GM13977 (cell line): ENCODE measurements around the gene IRF9.
A peak's percentile ranks its signal among the peaks of the same experiment; 100 is the strongest.

Experiments
- DNase-seq: peaks from one replicate; pipeline ENCODE4 v3.0.0; 2012; ENCODE audit warnings: low spot score
- in situ Hi-C: fragments of 300-500 bp; cut with MboI; formaldehyde crosslinking; loops from one replicate; pipeline ENCODE4 v1.12.0; 2022; ENCODE audit warnings: low sequenced_read_pairs, low pct_unique_long_range_greater_than_20kb, mixed read lengths, inconsistent platforms; ENCODE audit not compliant: unreplicated experiment
- TF ChIP-seq, protein P1 (sequence below): IDR thresholded peaks from 2 replicates; pipeline ENCODE4 v1.5.1; 2012; ENCODE audit warnings: mild to moderate bottlenecking, control low read depth; ENCODE audit not compliant: insufficient read depth; ENCODE audit errors: extremely low read depth, missing control alignments

The IRF9 gene

DNA sequence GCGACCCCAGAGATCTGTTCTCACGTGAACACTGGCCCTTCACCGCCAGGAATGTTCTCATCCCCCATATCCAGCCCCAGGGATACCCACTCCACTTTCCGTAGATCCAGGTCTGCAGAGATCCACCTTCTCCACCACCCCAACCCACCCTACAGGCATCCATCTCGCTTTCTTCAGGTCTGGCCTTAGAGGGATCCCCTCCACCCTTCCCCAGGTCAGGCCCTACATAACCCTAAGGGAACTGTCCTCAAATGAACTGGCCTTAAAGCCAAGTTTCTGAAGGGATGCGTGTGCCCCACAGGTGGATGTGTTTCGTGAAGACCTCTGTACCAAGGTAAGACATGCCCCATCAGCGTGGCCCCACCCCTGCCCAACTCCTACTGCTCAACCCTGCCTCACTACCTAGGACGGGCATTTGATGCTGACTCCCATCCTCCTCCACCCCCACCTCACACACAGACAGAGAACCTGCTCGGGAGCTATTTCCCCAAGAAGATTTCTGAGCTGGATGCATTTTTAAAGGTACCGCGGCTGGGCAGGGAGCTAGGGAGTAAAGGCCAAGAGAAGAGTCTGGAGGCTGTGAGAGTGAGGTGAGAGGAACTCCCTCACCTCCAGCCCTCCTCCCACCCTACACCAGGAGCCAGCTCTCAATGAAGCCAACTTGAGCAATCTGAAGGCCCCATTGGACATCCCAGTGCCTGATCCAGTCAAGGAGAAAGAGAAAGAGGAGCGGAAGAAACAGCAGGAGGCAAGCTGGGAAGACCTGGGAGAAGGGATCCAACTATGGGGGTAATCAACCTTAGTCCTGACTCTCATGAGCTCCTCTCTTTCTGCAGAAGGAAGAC lies 24.2 kb upstream of the IRF9 start:
- no peak for DNase-seq
- in situ Hi-C loops = no loop called here
- TF ChIP-seq, protein P1, sequence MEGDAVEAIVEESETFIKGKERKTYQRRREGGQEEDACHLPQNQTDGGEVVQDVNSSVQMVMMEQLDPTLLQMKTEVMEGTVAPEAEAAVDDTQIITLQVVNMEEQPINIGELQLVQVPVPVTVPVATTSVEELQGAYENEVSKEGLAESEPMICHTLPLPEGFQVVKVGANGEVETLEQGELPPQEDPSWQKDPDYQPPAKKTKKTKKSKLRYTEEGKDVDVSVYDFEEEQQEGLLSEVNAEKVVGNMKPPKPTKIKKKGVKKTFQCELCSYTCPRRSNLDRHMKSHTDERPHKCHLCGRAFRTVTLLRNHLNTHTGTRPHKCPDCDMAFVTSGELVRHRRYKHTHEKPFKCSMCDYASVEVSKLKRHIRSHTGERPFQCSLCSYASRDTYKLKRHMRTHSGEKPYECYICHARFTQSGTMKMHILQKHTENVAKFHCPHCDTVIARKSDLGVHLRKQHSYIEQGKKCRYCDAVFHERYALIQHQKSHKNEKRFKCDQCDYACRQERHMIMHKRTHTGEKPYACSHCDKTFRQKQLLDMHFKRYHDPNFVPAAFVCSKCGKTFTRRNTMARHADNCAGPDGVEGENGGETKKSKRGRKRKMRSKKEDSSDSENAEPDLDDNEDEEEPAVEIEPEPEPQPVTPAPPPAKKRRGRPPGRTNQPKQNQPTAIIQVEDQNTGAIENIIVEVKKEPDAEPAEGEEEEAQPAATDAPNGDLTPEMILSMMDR = no peak

DNA sequence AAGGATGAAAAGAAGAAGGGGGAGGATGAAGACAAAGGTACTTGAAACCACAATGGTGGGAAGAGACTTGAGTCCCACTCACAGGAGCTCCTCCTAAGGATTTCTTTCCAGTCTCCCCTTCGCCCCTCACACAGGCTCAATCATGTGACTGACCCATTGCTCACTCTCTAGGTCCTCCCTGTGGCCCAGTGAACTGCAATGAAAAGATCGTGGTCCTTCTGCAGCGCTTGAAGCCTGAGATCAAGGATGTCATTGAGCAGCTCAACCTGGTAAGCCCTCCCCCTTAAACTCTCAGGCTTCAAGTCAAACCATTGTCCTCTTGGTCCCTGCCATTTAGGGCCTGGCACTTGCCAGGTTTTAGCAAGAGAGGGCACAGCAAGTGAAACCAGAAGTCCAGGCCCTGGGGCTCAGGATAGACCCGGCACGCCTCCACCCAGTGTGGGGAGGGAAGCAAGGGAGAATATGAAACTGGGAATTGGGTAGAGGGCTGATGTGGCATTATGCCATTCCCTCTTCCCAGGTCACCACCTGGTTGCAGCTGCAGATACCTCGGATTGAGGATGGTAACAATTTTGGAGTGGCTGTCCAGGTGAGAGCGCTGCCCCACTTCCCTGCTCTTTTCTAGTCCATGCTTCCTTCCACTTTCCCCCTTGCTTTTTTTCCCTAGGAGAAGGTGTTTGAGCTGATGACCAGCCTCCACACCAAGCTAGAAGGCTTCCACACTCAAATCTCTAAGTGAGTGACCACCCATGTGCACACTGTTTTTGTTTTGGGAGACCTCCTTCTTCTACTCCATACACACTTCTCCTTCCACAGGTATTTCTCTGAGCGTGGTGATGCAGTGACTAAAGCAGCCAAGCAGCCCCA lies 23.3 kb upstream of the IRF9 start:
- TF ChIP-seq, protein P1 = no peak
- DNase-seq = no peak
- in situ Hi-C loops = no loop called here

DNA sequence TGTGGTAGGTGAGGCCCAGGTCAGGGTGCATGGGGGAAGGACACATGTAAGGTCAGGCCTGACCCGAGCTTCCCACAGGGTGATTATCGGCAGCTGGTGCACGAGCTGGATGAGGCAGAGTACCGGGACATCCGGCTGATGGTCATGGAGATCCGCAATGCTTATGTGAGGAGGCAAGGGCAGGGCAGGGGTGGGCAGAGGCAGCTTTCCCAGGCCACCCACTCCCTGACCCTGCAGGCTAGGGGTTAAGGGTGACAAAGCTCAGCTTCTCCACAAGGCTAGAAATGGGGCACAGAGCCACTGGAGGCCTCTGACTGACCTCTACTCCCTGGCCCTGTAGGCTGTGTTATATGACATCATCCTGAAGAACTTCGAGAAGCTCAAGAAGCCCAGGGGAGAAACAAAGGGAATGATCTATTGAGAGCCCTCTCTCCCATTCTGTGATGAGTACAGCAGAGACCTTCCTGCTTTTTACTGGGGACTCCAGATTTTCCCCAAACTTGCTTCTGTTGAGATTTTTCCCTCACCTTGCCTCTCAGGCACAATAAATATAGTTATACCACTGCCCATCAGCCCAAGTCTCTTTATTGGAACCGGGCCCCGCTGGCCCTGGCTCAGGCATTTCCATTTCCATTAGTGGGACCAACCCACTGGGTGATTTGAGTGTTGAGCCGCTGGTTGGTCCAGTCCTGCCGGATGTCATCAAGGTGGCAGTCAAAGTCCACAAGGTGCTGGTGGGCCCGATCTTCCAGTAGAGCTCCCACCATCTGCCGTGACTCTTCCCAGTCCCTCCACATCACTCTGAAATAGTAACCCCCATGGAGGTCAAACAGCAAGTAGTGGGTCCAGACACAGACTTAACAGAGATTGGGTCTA lies 22.4 kb upstream of the IRF9 start:
- TF ChIP-seq, protein P1 = no peak
- no peak for DNase-seq
- in situ Hi-C loops = no loop called here

DNA sequence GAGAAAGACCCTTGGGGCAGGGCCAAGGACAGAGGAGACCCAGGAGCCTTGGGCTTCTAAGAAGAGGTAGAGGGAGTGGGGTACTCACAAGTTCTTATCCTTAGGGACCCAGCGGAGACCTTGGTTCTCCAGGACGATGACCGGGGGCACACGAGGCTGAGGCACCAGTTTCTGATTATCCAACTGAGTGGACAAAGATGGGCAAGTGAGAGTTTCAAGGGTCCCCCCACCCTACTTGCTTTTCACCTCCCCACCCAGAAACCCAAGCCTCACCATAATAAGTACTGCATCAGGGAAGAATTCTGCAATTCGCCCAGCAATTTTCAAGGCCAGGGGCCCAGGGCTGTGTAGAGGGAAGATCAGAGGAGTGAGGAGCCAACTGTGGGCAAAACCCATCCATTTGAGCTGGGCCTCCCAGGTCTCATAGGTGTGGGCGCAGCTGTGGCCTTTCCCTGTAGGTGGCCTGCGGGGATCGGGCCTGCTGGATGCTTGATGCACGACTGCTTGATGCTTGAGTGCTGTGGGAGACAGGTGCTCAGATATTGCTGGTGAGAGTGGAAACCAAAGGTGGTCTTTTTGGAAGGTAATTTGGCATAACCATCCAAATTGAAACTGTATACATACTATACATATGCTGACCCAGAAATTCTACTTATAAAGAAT lies 21.7 kb upstream of the IRF9 start:
- in situ Hi-C loops = no loop called here
- TF ChIP-seq, protein P1 = no peak
- DNase-seq = no peak

DNA sequence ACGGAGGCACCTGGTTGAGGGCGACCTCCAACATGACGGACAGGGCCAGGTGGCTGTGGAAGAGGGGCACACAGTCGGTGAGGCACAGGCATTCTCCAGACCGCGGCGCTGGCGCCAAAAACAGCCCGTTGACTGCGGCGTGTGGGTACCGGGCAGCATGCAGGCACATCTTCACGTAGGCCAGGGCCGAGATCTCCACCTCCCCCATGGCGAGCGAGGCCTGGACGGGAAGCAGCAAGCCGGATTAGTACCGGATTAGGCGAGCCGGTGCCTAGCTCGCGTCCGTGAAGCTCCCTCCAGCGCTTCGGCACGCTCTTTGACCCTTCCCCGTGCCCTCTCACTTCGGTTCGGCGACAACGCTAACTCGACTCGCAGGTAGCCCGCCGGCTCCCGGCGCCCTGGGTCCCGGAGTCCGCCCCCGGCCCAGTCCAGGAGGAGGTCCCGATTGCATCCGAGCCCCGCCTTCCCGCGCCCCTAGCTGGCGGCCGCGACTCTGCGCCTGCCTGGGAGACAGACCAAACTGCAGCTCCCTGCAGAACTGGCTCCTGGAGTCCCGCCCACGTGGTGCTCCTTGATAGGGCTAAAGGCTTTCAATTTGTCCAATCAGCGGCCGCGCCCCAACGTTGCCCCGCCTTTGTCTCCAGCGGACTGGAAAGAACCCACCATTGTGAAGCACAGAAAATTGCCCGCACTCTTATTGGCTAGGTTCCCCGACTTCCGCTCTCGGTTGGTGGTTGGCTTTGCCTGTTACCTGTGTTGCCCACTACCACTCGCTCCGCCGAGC lies 19.8 kb upstream of the IRF9 start, which contains the start of gene EMC9:
TSS of gene EMC9 (minus strand) at position 495 of the 784 bp plus-strand sequence. CDS start at position 208, 287 bp downstream.
- in situ Hi-C loops = no loop called here
- peak; percentile 97 for DNase-seq
- TF ChIP-seq, protein P1 = no peak
